GM12872 (cell line): ENCODE data around the gene LSM2.

ENCODE experiments used
- TF ChIP-seq, protein P1 (sequence below): IDR thresholded peaks from 3 replicates; pipeline ENCODE4 v1.5.1; 2011; ENCODE audit warnings: low read depth, mild to moderate bottlenecking, low read length, moderate library complexity; ENCODE audit not compliant: insufficient read depth

LSM2 gene

DNA sequence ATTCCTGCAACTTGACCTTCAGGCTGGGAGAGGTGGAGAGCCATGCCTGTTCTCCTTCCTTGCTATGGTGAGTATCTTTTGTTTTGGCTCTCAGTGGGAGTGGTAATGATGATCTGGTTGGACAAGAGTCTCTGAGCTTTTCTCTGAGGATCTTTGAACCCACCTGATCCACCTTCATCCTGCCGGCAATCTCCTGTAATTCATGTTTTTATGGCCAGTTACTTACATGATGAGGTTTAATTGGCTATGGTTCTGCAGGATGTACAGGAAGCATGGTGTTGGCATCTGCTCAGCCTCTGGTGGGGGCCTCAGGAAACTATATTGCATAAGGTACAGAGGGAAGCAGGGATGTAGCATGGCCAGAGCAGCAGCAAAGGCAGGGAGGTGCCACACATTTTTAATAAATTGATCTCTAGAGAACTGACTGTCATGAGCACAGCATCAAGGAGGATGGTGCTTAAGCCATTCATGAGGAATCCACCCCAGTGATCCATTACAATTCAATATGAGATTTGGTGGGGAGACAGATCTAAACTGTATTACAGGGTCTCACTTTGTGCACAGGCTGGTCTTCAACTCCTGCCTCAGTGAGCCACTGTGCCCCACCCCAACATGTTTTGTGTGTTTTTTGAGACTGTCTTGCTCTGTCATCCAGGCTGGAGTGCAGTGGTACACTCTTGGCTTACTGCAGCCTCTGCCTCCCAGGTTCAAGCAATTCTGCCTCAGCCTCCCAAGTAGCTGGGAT, 30.8 kb upstream of the LSM2 start:
- TF ChIP-seq, protein P1, sequence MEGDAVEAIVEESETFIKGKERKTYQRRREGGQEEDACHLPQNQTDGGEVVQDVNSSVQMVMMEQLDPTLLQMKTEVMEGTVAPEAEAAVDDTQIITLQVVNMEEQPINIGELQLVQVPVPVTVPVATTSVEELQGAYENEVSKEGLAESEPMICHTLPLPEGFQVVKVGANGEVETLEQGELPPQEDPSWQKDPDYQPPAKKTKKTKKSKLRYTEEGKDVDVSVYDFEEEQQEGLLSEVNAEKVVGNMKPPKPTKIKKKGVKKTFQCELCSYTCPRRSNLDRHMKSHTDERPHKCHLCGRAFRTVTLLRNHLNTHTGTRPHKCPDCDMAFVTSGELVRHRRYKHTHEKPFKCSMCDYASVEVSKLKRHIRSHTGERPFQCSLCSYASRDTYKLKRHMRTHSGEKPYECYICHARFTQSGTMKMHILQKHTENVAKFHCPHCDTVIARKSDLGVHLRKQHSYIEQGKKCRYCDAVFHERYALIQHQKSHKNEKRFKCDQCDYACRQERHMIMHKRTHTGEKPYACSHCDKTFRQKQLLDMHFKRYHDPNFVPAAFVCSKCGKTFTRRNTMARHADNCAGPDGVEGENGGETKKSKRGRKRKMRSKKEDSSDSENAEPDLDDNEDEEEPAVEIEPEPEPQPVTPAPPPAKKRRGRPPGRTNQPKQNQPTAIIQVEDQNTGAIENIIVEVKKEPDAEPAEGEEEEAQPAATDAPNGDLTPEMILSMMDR: no peak

GRCh38 chr6:31836474-31837368, 30.0 kb upstream of the LSM2 start:
- TF ChIP-seq, protein P1: peak; percentile 9; the same call in 1 of the 3 replicates

DNA sequence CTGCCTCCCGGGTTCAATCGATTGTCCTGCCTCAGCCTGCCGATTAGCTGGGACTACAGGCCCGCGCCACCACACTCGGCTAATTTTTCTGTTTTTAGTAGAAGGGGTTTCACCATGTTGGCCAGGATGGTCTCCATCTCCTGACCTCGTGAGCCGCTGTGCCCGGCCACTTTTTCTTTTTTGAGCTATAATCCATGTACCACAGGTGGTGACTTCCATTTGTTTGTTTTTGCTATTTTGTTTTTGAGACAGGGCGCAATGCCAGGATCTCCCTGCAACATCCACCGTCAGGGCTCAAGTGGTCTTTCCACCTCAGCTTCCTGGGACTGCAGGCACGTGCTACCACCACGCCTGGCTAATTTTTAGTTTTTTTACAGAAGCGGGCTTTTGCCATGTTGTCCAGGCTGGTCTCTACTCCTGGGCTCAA, 29.3 kb upstream of the LSM2 start:
- TF ChIP-seq, protein P1: no peak

DNA sequence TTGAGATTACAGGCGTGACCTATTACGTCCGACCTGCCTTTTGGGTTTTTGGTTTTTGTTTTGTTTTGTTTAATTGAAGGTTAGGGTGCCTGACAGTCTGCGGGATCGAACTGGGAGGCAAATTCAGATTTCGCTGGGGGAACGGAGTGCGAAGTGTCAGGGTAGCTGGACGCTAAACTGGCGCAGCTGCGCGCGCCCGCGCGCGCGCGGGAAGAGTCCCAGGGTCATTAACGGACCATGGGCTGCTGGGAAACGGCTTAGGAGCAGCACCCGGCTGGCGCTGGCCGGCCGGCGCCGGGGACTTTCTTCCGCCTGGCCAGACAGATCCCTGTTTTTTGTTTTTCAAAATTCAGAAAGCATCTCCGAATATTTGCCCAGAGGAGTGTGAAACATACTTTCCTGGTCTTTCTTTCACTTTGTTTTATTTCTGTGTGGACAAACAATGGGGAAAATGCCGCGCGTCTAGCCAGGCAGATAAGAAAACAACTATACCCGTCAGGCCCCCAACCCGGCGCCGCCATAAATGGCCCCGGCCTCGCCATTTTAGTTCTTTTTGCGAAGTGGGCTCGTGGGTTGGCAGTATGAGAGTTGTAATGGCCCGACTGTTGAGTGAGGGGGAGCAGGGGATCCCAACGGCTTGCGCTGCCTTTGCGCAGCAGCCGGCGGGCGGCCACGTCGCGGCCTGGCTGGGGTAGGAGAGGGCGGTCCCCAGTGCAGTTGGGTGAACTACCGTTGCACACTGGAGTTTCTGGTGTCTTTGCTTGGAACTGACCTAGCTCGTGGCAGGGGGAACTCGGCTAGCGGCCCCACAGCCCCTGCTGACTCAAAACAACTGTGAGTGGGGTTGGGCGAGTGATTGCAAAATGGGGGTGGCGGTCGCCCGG, 27.8 kb upstream of the LSM2 start:
- TF ChIP-seq, protein P1: no peak

DNA sequence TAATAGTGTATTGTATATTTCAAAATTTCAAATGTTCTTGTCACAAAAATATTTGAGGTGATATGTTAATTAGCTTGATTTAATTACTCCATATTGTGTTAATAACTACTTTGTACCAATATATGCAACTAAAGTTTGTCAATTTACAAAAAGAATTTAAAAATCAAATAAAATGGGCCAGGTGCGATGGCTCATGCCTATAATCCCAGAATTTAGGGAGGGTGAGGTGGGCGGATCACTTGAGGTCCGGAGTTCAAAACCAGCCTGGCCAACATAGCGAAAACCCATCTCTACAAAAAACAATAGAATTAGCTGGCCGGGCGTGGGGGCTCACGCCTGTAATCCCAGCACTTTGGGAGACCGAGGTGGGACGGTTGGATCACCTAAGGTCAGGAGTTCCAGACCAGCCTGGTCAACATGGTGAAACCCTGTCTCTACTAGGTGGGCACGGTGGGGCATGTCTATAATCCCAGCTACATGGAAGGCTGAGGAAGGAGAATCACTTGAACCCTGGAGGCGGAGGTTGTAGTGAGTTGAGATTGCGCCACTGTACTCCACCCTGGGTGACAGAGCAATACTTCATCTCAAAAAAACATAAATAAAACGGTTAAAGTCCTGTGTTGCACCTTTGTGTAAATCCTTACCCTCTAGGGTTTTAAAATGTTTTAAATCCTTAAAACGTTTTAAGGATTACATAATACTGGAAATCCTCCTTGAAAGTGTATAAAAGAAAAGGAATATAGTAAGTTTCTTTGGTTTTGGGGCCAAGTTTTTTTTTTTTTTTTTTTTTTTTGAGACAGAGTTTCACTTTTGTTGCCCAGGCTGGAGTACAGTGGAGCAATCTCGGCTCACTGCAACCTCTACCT, 24.8 kb upstream of the LSM2 start:
- TF ChIP-seq, protein P1: no peak

DNA sequence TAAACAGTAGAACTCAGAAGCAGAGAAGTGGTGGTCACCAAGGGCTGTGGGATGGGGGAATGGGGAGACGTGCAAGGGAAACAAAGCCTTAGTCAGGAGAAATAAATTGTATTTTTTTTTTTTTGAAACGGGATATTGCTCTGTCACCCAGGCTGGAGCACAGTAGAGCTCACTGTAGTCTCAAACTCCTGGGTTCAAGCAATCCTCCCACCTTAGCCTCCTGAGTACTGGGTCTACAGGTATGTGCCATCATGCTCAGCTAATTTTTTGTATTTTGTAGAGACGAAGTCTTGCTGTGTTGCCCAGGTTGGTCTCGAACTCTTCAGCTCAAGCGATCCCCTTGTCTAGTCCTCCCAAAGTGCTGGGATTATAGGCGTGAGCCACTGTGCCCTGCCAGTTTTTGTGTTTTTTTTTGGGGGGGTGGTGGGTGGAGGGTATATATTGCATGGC, 24.1 kb upstream of the LSM2 start:
- TF ChIP-seq, protein P1: no peak
